Measurements from ENCODE around the gene NAP1L1.

Gene NAP1L1

GRCh38 chr12:76069339-76069738, 15.1 kb downstream of the NAP1L1 start:
- no peak overlapping the region for H3K4me2 ChIP-seq
- H3K27ac ChIP-seq = no peak overlapping the region
- H3K4me1 ChIP-seq (ENCODE audit: low read depth, poor library complexity, severe bottlenecking) = peaks cover 13% of the 10 kb centered on the region
- no peaks in the 10 kb centered on the region for H3K27me3 ChIP-seq (ENCODE audit: insufficient read depth, low read depth)
- peaks cover 98% of the 10 kb centered on the region for H3K79me2 ChIP-seq (ENCODE audit: insufficient read depth, low read depth)
- no peak overlapping the region for H3K9ac ChIP-seq
- peaks cover 59% of the 10 kb centered on the region; the same call in 1 of the 2 replicates for H3K36me3 ChIP-seq (ENCODE audit: insufficient read depth)
- TF ChIP-seq CTCF (conservative IDR thresholded peaks at IDR 0.05; ENCODE audit: low read depth, low read length) = no peak
- H2AFZ ChIP-seq (ENCODE audit: low read depth) = no peak overlapping the region
- H3K4me3 ChIP-seq (IDR thresholded peaks at IDR 0.05; ENCODE audit: insufficient read depth, low read depth, low read length) = no peak overlapping the region
- H4K20me1 ChIP-seq (ENCODE audit: insufficient read depth) = peaks cover 52% of the 10 kb centered on the region

GRCh38 chr12:76065917-76066316, 18.6 kb downstream of the NAP1L1 start:
- peaks cover 43% of the 10 kb centered on the region; the same call in 1 of the 2 replicates for H3K36me3 ChIP-seq (ENCODE audit: insufficient read depth)

GRCh38 chr12:76064904-76065303, 19.6 kb downstream of the NAP1L1 start:
- Histone ChIP-seq H3K27me3 (ENCODE audit: insufficient read depth, low read depth) (no peaks in the 10 kb centered on the region), H3K9ac (no peak overlapping the region), H3K4me3 (IDR thresholded peaks at IDR 0.05; ENCODE audit: insufficient read depth, low read depth, low read length) (no peak overlapping the region), H3K4me2 (no peak overlapping the region), H3K4me1 (ENCODE audit: low read depth, poor library complexity, severe bottlenecking) (no peaks in the 10 kb centered on the region), H4K20me1 (ENCODE audit: insufficient read depth) (peaks cover 21% of the 10 kb centered on the region; the same call in 1 of the 2 replicates), H3K36me3 (ENCODE audit: insufficient read depth) (peaks cover 52% of the 10 kb centered on the region; the same call in 1 of the 2 replicates), H3K27ac (no peak overlapping the region), H2AFZ (ENCODE audit: low read depth) (no peak overlapping the region), H3K79me2 (ENCODE audit: insufficient read depth, low read depth) (peaks cover 91% of the 10 kb centered on the region)
- no peak for TF ChIP-seq CTCF (conservative IDR thresholded peaks at IDR 0.05; ENCODE audit: low read depth, low read length)

More at GRCh38 chr12:76065917-76066316, 18.6 kb downstream of the NAP1L1 start:
- H3K4me3 ChIP-seq (IDR thresholded peaks at IDR 0.05; ENCODE audit: insufficient read depth, low read depth, low read length) = no peak overlapping the region
- no peak overlapping the region for H3K4me2 ChIP-seq
- H3K9ac ChIP-seq = no peak overlapping the region
- H3K27ac ChIP-seq = no peak overlapping the region
- no peaks in the 10 kb centered on the region for H3K27me3 ChIP-seq (ENCODE audit: insufficient read depth, low read depth)
- no peaks in the 10 kb centered on the region for H3K4me1 ChIP-seq (ENCODE audit: low read depth, poor library complexity, severe bottlenecking)
- no peak overlapping the region for H2AFZ ChIP-seq (ENCODE audit: low read depth)
- H4K20me1 ChIP-seq (ENCODE audit: insufficient read depth) = peaks cover 26% of the 10 kb centered on the region
- no peak for TF ChIP-seq CTCF (conservative IDR thresholded peaks at IDR 0.05; ENCODE audit: low read depth, low read length)
- peaks cover 98% of the 10 kb centered on the region for H3K79me2 ChIP-seq (ENCODE audit: insufficient read depth, low read depth)

- Histone ChIP-seq H3K4me2 (no peak overlapping the region), H3K4me3 (IDR thresholded peaks at IDR 0.05; ENCODE audit: insufficient read depth, low read depth, low read length) (no peak overlapping the region), H3K79me2 (ENCODE audit: insufficient read depth, low read depth) (peaks cover 52% of the 10 kb centered on the region), H3K9ac (no peak overlapping the region), H4K20me1 (ENCODE audit: insufficient read depth) (peaks cover 10% of the 10 kb centered on the region; the same call in 1 of the 2 replicates), H3K27me3 (ENCODE audit: insufficient read depth, low read depth) (no peaks in the 10 kb centered on the region), H3K36me3 (ENCODE audit: insufficient read depth) (peaks cover 38% of the 10 kb centered on the region), H2AFZ (ENCODE audit: low read depth) (no peak overlapping the region), H3K27ac (no peak overlapping the region), H3K4me1 (ENCODE audit: low read depth, poor library complexity, severe bottlenecking) (no peaks in the 10 kb centered on the region)
- TF ChIP-seq CTCF (conservative IDR thresholded peaks at IDR 0.05; ENCODE audit: low read depth, low read length) = no peak
Measured at GRCh38 chr12:76060111-76060510, 24.4 kb downstream of the NAP1L1 start.

Measured in KMS-11 (cell line).